Immature natural killer cell (primary cell): ENCODE measurements around the gene WDR70. TPM values are rescaled to one million over a fixed set of nuclear protein-coding genes. Genes with fewer than 3 reads are reported as not detected.
"Not testable (repeated sequence)": the region's sequence is repeated elsewhere in the genome, so short reads cannot be mapped to it uniquely, and the experiment has no call there.

Source experiments
- DNase-seq, 3 donors: peaks; one replicate each; pipeline ENCODE4 v3.0.0; 2022; ENCODE audit warnings: mixed read lengths in 1 of 3
- H3K27ac Mint-ChIP-seq, 6 donors: one replicate each; pipeline ENCODE4 v1.8.0; 2020; ENCODE audit warnings: mixed read lengths in 6 of 6, mild to moderate bottlenecking in 5 of 6, inconsistent platforms in 4 of 6, moderate library complexity in 3 of 6
- H3K27me3 Mint-ChIP-seq, 3 donors: one replicate each; pipeline ENCODE4 v1.8.0; 2020 to 2021; ENCODE audit warnings: low read depth in 3 of 3, mild to moderate bottlenecking in 3 of 3, mixed read lengths in 3 of 3, moderate library complexity in 3 of 3, inconsistent platforms in 1 of 3
- H3K36me3 Mint-ChIP-seq, 3 donors: one replicate each; pipeline ENCODE4 v1.8.0; 2020; ENCODE audit warnings: mixed read lengths in 3 of 3, inconsistent platforms in 2 of 3, mild to moderate bottlenecking in 2 of 3
- H3K4me1 Mint-ChIP-seq, 2 donors: one replicate each; pipeline ENCODE4 v1.8.0; 2020; ENCODE audit warnings: inconsistent platforms in 2 of 2, mild to moderate bottlenecking in 2 of 2, mixed read lengths in 2 of 2, moderate library complexity in 1 of 2
- H3K4me3 Mint-ChIP-seq, 5 donors: one replicate each; pipeline ENCODE4 v1.8.0; 2020; ENCODE audit warnings: mild to moderate bottlenecking in 5 of 5, mixed read lengths in 5 of 5, inconsistent platforms in 3 of 5, moderate library complexity in 3 of 5
- H3K9me3 Mint-ChIP-seq, 6 donors: one replicate each; pipeline ENCODE4 v1.8.0; 2020; ENCODE audit warnings: mild to moderate bottlenecking in 6 of 6, mixed read lengths in 6 of 6, inconsistent platforms in 4 of 6, moderate library complexity in 3 of 6
- polyA plus RNA-seq, 3 donors: library from polyadenylated mRNA; unstranded; fragments of 300-500 nt; fragmentation: Illumina TruSeq; gene quantifications; one replicate each; pipeline ENCODE4 v1.2.3, GENCODE V29; 2021

The WDR70 gene
- polyA plus RNA-seq, 3 donors from 2014 or later = 18.4 to 20.0 (median 18.6) TPM

DNA sequence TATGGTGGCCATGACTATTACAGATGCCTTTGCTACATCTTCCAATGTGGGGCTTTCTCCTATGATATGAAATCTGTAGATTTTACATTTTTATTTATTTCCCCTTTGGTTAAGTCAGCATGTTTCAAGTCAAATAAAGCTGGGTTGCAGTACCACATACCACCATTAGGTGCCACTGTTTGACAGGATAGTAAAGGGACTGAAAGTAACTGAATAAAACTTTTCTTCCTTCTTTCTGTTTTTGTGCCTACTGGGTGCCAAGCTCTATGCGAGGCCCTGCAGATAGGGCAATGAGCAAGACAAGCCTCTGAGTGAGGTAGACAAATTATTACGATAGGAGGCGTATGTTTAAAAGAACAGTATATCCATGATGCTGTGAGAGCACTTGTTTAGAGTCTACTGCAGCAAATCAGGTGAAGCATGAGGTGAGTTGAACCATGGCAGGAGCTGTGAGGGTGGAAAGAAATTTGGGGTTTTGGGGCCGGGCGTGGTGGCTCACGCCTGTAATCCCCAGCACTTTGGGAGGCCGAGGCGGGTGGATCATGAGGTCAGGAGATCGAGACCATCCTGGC lies 395.9 kb downstream of the WDR70 start:
- Mint-ChIP-seq H3K9me3 (peaks cover 8 to 27% (median 14%) of the 10 kb centered on the region in 6 donors), H3K4me1 (no peaks in the 10 kb centered on the region), H3K27ac (no peak overlapping the region), H3K36me3 (peaks cover 0 to 4% (median 4%) of the 10 kb centered on the region in 3 donors), H3K4me3 (no peak overlapping the region), H3K27me3 (peaks cover 1 to 8% (median 5%) of the 10 kb centered on the region in 3 donors)
- no peak for DNase-seq

DNA sequence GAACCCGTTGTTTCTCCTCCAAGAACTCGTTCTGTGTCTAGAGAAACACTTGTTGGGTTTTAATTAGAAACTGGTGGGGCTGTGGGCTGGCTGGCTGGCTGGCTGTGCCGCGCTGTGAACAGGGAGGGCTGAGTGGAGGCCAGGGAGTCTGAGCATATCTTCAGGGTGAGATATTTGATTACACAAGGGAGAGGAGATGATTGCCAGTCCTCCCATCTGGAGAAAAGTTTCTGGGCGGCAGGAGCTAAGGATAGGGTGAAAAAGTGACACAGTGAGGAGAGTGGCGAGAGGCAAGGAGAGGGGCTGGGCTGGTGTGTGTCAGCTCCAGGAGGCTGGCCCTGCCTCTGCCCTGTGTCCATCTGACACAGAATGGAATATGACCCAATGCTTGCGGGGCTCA lies 397.7 kb downstream of the WDR70 start:
- peaks cover 0 to 4% (median 4%) of the 10 kb centered on the region in 3 donors for H3K36me3 Mint-ChIP-seq
- H3K4me3 Mint-ChIP-seq = no peak overlapping the region
- no peak overlapping the region for H3K27ac Mint-ChIP-seq
- DNase-seq = no peak
- H3K4me1 Mint-ChIP-seq = no peaks in the 10 kb centered on the region
- H3K27me3 Mint-ChIP-seq = peaks cover 1 to 8% (median 4%) of the 10 kb centered on the region in 3 donors
- H3K9me3 Mint-ChIP-seq = peaks cover 8 to 25% (median 14%) of the 10 kb centered on the region in 6 donors

DNA sequence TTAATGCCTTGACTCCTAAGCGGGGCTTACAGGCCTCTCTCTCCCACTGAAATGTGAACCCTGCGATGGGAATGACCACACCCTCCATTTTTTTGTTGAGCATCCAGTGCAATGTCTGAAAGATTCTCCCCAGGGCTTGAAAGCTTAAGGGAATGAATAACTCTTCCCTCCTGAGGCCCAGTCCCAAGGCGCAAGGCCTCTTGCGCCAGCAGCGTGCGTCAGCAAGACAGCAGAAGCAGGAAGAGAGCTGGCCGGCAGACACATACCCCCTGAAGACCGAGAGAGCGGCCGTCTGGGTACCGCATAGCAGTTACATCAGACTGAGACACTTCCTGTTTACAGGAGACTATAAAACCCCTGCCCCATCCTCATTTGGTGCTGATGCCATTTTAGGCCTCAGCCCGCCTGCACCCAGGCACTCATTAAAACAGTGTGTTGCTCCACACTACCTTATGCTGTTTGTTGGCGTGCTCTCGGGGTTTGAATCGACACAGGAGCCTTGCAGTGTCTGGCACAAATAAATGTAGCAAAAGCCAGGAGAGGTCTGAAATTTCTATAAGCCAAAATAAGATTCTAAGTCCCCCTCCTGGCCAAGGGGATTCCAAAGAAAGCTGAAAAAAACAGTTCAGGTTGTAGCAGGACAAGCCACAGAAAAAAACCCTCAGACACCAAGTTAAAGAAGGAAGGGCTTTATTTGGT lies 398.5 kb downstream of the WDR70 start:
- Mint-ChIP-seq H3K9me3 (peaks cover 8 to 22% (median 14%) of the 10 kb centered on the region in 6 donors), H3K27ac (no peak overlapping the region), H3K36me3 (peaks cover 0 to 4% (median 4%) of the 10 kb centered on the region in 3 donors), H3K4me3 (no peak overlapping the region), H3K27me3 (peaks cover 1 to 8% (median 2%) of the 10 kb centered on the region in 3 donors), H3K4me1 (no peaks in the 10 kb centered on the region)
- no peak for DNase-seq

DNA sequence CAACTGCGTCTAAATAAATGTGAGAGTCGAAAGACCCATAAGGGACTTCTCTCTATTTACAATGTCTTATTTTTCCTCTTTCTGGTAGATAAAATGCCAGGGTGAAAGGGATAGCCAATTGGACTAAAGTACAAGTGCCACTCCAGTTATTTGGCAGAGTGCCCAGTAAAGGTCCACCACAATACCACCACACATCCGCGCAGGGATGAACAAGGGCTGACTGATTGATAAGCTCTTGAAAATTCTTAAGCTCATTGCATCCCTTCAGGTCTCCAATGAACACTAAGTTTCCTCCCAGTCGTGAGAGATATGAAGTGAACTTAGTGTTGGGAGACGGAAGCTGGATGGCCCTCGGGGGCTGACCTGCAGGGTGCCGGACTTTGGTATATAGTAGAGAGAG lies 402.3 kb downstream of the WDR70 start:
- not testable (repeated sequence) for H3K4me3 Mint-ChIP-seq, H3K27me3 Mint-ChIP-seq, H3K9me3 Mint-ChIP-seq, H3K36me3 Mint-ChIP-seq, H3K4me1 Mint-ChIP-seq, H3K27ac Mint-ChIP-seq, DNase-seq

DNA sequence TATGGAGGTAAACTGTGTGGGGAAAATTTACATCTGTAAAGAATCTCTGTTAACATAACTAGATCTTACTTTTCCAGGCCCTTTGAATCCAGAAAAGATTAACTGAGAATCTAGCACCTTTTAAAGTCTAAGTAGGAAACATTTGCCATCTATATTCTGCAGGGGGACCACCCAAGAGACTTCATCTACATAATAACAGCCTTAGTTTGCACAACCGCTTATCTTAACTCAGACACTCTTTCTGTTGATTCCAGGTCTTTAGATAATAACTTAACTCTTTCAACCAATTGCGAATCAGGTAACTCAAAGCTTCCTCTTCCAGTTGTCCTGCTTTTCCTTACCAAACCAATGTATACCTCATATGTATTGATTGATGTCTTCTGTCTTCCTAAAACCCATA lies 407.3 kb downstream of the WDR70 start:
- H3K4me1 Mint-ChIP-seq = no peaks in the 10 kb centered on the region
- DNase-seq = no peak
- H3K4me3 Mint-ChIP-seq = no peak overlapping the region
- H3K27ac Mint-ChIP-seq = no peak overlapping the region
- peaks cover 0 to 6% (median 0%) of the 10 kb centered on the region in 6 donors for H3K9me3 Mint-ChIP-seq
- peaks cover 4 to 10% (median 7%) of the 10 kb centered on the region in 3 donors for H3K27me3 Mint-ChIP-seq
- H3K36me3 Mint-ChIP-seq = no peaks in the 10 kb centered on the region

DNA sequence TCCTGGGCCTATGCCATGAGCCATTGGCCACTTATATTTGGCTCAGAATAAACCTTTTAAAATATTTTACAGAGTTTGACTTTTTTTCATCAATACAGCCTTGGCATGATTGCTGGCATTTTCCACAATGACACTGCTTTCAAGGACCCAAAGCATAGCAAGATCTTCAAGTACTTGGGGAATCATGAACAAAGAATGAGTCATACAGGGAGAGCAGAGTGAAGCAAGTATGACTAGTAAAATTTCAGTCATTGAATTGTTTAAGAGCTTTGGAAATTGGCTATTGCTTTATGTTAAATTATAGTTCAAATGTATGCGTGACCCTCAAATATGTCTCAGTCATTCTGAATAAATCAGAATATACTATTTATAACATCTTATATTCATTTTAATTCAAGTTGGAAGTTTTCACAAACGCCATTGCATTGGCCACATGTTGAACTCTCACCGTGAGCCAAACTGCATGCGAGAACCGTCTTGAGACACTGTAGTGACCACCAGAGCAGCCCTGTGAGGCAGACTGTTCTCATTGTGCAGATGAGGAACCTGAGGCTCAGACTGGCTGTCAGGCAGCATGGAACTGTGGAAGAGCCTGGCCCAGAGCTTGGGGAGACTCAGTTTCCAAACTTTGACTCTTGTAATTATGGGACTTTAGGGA lies 407.9 kb downstream of the WDR70 start:
- H3K27me3 Mint-ChIP-seq = peaks cover 4 to 10% (median 7%) of the 10 kb centered on the region in 3 donors
- H3K27ac Mint-ChIP-seq = no peak overlapping the region
- no peaks in the 10 kb centered on the region for H3K36me3 Mint-ChIP-seq
- H3K9me3 Mint-ChIP-seq = peaks cover 0 to 6% (median 2%) of the 10 kb centered on the region in 6 donors
- H3K4me3 Mint-ChIP-seq = no peak overlapping the region
- DNase-seq = no peak
- no peaks in the 10 kb centered on the region for H3K4me1 Mint-ChIP-seq

DNA sequence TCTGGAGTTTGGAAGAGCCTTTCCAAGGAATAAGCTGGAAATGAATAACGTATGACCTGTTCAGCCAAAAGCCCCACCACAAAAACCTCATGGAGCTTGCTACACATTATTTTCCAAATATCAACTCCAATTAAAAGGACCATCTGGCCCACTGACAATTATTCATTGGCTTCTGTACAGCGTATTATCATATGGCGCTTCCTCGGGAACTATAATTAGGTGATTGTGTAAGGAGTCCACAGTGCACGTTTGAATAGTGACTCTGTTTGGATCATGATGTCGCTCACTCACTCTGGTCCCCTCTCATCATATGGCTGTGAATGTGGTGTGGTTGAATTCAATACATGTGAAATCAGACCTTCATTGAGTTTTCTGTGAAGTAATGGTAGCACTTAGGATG lies 408.6 kb downstream of the WDR70 start:
- peaks cover 4 to 10% (median 7%) of the 10 kb centered on the region in 3 donors for H3K27me3 Mint-ChIP-seq

DNA sequence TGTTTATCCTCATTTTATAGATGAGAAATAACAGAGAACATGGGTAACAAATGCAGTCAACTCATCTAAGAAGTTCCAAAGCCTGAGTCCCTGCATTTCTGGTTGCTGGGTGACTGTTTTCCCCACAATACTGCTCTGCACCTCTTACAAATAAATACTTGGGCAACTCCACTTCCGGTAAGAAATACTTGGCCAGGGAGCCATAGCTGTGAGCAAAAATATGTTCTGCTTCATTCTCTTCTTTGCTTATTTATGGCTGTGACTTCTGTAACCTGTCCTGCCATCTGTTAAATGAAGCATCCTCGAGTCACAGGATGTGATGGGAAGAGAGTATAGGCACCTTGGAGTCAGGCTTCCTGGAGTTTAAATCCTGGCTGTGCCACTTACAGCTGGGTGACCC lies 410.9 kb downstream of the WDR70 start:
- H3K36me3 Mint-ChIP-seq = no peaks in the 10 kb centered on the region
- no peak overlapping the region for H3K4me3 Mint-ChIP-seq
- no peaks in the 10 kb centered on the region for H3K4me1 Mint-ChIP-seq
- no peak overlapping the region for H3K27ac Mint-ChIP-seq
- H3K27me3 Mint-ChIP-seq = peaks cover 4 to 13% (median 7%) of the 10 kb centered on the region in 3 donors
- peaks cover 5 to 16% (median 10%) of the 10 kb centered on the region in 6 donors for H3K9me3 Mint-ChIP-seq
- no peak for DNase-seq

More for the DNA sequence above, 408.6 kb downstream of the WDR70 start:
- Mint-ChIP-seq H3K4me1 (no peaks in the 10 kb centered on the region), H3K9me3 (peaks cover 0 to 6% (median 3%) of the 10 kb centered on the region in 6 donors), H3K27ac (no peak overlapping the region), H3K4me3 (no peak overlapping the region), H3K36me3 (no peaks in the 10 kb centered on the region)
- DNase-seq = no peak

DNA sequence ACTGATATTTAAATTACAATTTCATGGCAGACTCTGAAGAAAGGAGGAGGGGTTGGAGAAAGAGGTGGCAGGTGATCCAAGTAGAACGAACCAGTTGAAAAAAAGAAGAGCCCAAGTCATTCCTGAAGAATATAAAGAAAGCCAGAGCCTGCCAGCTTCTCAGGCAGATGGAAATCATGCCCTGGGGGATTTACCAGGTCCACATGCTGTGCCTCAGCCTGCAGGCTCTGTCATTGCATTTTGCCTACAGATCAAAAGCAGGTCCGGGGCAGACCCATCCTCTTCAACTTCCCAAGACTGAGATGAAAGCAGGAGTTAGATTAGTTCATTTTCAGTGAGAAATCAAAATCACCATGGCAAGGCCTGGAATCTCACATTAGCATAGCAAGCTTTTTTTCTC lies 412.2 kb downstream of the WDR70 start:
- H3K4me3 Mint-ChIP-seq = no peak overlapping the region
- no peaks in the 10 kb centered on the region for H3K36me3 Mint-ChIP-seq
- no peak for DNase-seq
- no peak overlapping the region for H3K27ac Mint-ChIP-seq
- peaks cover 4 to 15% (median 6%) of the 10 kb centered on the region in 3 donors for H3K27me3 Mint-ChIP-seq
- peaks cover 9 to 22% (median 13%) of the 10 kb centered on the region in 6 donors for H3K9me3 Mint-ChIP-seq
- no peaks in the 10 kb centered on the region for H3K4me1 Mint-ChIP-seq

DNA sequence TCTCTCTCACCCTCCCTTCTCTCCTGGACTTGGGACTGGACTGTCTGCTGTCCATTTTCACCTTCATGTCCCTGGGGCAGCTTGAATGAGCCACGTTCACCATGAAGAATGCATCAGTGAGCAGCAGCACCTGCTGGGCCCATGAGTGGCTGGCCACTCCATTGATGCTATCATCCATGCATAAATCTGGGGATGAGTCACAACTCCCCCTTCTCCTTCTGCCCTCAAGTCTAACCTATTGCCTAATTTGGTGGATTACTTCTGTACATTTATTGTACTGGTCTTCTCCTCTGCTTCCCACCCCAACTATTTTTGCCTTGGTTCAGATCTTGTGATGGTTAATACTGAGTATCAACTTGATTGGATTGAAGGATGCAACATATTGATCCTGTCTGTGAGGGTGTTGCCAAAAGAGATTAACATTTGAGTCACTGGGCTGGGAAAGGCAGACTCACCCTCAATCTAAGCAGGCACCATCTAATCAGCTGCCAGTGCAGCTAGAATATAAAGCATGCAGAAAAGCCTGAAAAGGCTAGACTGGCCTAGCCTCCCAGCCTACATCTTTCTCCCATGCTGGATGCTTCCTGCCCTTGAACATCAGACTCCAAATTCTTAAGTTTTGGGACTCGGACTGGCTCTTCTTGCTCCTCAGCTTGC lies 414.0 kb downstream of the WDR70 start:
- no peak overlapping the region for H3K4me3 Mint-ChIP-seq
- no peaks in the 10 kb centered on the region for H3K4me1 Mint-ChIP-seq
- peaks cover 3 to 11% (median 4%) of the 10 kb centered on the region in 3 donors for H3K27me3 Mint-ChIP-seq
- DNase-seq = no peak
- peaks cover 9 to 22% (median 13%) of the 10 kb centered on the region in 6 donors for H3K9me3 Mint-ChIP-seq
- no peak overlapping the region for H3K27ac Mint-ChIP-seq
- H3K36me3 Mint-ChIP-seq = no peaks in the 10 kb centered on the region

DNA sequence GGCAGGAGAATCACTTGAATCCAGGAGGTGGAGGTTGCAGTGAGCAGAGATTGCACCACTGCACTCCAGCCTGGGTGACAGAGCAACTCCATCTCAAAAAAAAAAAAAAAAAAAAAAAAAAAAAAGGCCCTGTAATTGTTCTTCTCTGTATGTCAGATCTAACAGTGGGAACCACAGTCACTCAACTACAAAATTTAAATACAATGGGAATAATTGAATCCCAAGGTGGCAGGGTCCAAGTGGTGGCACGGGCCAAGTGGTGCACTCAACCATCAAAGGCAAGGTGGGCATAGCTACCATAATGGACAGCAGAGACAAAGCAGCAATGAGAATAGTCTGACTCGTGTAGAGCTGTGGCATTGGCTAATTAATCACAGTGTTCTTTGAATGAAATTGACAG lies 416.2 kb downstream of the WDR70 start:
- H3K4me1 Mint-ChIP-seq, H3K36me3 Mint-ChIP-seq, DNase-seq, H3K4me3 Mint-ChIP-seq, H3K27me3 Mint-ChIP-seq, H3K27ac Mint-ChIP-seq: not testable (repeated sequence)
- H3K9me3 Mint-ChIP-seq = peaks cover 9 to 24% (median 13%) of the 10 kb centered on the region in 6 donors

DNA sequence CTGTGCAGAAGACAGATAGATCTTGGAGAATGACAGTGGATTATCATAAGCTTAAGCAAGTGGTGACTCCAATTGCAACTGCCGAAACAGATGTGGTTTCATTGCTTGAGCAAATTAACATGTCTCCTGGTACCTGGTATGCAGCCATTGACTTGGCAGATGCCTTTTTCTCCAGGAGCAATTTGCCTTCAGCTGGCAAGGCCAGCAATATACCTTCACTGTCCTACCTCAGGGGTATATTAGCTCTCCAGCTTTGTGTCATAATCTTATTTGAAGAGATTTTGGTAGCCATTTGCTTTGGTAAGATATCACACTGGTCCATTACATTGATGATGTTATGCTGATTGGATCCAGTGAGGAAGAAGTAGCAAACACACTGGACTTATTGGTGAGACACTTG lies 417.3 kb downstream of the WDR70 start:
- H3K27me3 Mint-ChIP-seq, H3K27ac Mint-ChIP-seq, H3K4me3 Mint-ChIP-seq, H3K36me3 Mint-ChIP-seq, DNase-seq, H3K4me1 Mint-ChIP-seq: not testable (repeated sequence)
- H3K9me3 Mint-ChIP-seq = peaks cover 9 to 24% (median 13%) of the 10 kb centered on the region in 6 donors

DNA sequence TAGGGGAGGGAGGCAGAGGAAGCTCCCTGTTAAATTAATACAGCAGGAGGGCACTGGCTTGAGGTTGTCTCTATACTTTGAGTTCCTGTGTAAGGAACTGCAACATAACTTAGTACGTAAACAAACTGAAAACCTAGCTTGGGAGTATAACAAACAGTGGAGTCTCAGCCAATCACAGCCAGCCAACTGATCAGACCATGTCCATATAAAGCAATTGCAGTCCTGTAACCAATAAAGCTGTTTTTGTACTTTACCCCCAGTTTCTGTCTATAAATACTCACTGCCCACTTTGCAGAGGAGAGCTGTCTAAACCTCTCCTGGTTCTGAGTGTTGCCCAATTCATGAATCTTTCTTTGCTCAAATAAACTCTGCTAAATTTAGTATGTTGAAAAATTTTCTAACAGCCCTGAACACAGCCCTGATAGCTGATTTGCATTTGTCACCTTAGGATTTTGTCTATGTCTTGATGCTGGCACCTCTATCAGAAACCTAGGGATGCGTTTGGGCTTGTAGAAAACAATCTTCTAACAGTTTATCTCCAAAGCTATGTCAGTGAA lies 420.8 kb downstream of the WDR70 start:
- DNase-seq = no peak
- H3K27ac Mint-ChIP-seq = no peak overlapping the region
- peaks cover 0 to 19% (median 6%) of the 10 kb centered on the region in 6 donors for H3K9me3 Mint-ChIP-seq
- H3K4me3 Mint-ChIP-seq = no peak overlapping the region
- peaks cover 1 to 8% (median 7%) of the 10 kb centered on the region in 3 donors for H3K27me3 Mint-ChIP-seq
- H3K4me1 Mint-ChIP-seq = no peaks in the 10 kb centered on the region
- H3K36me3 Mint-ChIP-seq = no peaks in the 10 kb centered on the region
